Tibial nerve (tissue), 4 donors: Measurements from ENCODE around the gene C5AR2. TPM values are rescaled to one million over a fixed set of nuclear protein-coding genes. Genes with fewer than 3 reads are reported as not detected.

Experiments
- DNase-seq, 2 donors: peaks; one replicate each; pipeline ENCODE4 v3.0.0-alpha.2; 2019; ENCODE audit warnings: low spot score in 2 of 2
- H3K27ac ChIP-seq, 4 donors: fragments of 200-600 bp; sonication (generic) in 3 of 4; one replicate each; pipeline ENCODE4 v1.5.1; 2017 to 2019; ENCODE audit warnings: mild to moderate bottlenecking in 1 of 4
- H3K27me3 ChIP-seq, 2 donors: fragments of 200-600 bp; sonication (generic) in 1 of 2; one replicate each; pipeline versions ENCODE4 v1.5.1 to v1.6.0; 2017 to 2019
- H3K36me3 ChIP-seq, 3 donors: fragments of 200-600 bp; sonication (generic); one replicate each; pipeline ENCODE4 v1.5.1; 2018 to 2019
- H3K4me1 ChIP-seq, 4 donors: fragments of 200-600 bp; sonication (generic) in 3 of 4; one replicate each; pipeline ENCODE4 v1.5.1; 2017 to 2019
- H3K4me3 ChIP-seq, 4 donors: fragments of 200-600 bp; sonication (generic) in 3 of 4; one replicate each; pipeline ENCODE4 v1.5.1; 2017 to 2019; ENCODE audit warnings: mild to moderate bottlenecking in 1 of 4, moderate library complexity in 1 of 4
- H3K9me3 ChIP-seq, 4 donors: fragments of 200-600 bp; sonication (generic) in 3 of 4; one replicate each; pipeline ENCODE4 v1.5.1; 2017 to 2019
- EP300 ChIP-seq, 2 donors: sonication (generic); formaldehyde crosslinking; IDR thresholded peaks; one replicate each; pipeline ENCODE4 v1.6.1; 2017; ENCODE audit warnings: antibody characterized with exemption in 2 of 2, mild to moderate bottlenecking in 1 of 2
- POLR2A ChIP-seq, 2 donors: fragments of 450-650 bp; IDR thresholded peaks; one replicate each; pipeline ENCODE4 v1.6.1; 2017; ENCODE audit warnings: antibody characterized with exemption in 2 of 2, mild to moderate bottlenecking in 2 of 2, moderate library complexity in 2 of 2
- WGBS, 2 donors: methylation state at CpG; one replicate each; pipeline ENCODE4 v1.1.5; 2018; 5-methylcytosine and 5-hydroxymethylcytosine counted together
- total RNA-seq, 4 donors: library from RNA; depleted of rRNA; stranded (reverse); fragments of >200 nt; gene quantifications; one replicate each; pipeline ENCODE4 v1.1.0, GENCODE V29; 2016
- TF ChIP-seq, protein P1 (sequence below), 5 experiments: fragments of 200-600 bp in 3 of 5; fragments of 450-650 bp in 2 of 5; sonication (generic) in 3 of 5; IDR thresholded peaks; one replicate each; pipeline ENCODE4 v1.5.1; 2016 to 2019; ENCODE audit warnings: antibody characterized with exemption in 5 of 5, mild to moderate bottlenecking in 3 of 5, moderate library complexity in 2 of 5

Gene C5AR2
- total RNA-seq, 4 donors from 2014 or later, result 1.5 to 11.0 (median 4.7) TPM

DNA sequence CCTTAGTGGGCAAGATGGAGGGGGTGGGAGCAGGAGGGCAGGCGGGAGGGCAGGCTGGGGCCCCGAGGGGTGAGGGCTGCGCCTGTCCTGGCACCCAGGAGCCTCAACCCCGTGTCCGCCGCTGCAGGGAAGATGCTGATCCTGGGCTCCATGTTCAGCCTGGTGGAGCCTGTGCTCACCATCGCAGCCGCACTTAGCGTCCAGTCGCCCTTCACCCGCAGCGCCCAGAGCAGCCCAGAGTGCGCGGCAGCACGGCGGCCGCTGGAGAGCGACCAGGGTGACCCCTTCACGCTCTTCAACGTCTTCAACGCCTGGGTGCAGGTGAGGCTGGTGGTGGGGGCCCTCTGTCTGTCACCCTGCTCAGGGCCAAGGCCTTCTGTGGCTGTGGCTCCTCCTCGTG is 40.6 kb downstream of the C5AR2 start:
- DNase-seq, result no peak
- Histone ChIP-seq H3K27me3 (no peaks in the 10 kb centered on the region), H3K36me3 (peaks cover 4 to 95% (median 49%) of the 10 kb centered on the region in 3 donors), H3K27ac (no peak overlapping the region), H3K4me1 (no peaks in the 10 kb centered on the region), H3K4me3 (no peak overlapping the region), H3K9me3 (no peaks in the 10 kb centered on the region)
- whole genome bisulfite sequencing, 2 donors, result 97 to 98% methylated on average over 19 to 21 of the region's 22 CpGs
- TF ChIP-seq, protein P1, sequence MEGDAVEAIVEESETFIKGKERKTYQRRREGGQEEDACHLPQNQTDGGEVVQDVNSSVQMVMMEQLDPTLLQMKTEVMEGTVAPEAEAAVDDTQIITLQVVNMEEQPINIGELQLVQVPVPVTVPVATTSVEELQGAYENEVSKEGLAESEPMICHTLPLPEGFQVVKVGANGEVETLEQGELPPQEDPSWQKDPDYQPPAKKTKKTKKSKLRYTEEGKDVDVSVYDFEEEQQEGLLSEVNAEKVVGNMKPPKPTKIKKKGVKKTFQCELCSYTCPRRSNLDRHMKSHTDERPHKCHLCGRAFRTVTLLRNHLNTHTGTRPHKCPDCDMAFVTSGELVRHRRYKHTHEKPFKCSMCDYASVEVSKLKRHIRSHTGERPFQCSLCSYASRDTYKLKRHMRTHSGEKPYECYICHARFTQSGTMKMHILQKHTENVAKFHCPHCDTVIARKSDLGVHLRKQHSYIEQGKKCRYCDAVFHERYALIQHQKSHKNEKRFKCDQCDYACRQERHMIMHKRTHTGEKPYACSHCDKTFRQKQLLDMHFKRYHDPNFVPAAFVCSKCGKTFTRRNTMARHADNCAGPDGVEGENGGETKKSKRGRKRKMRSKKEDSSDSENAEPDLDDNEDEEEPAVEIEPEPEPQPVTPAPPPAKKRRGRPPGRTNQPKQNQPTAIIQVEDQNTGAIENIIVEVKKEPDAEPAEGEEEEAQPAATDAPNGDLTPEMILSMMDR (IDR thresholded peaks at IDR 0.05), result no peak
- TF ChIP-seq POLR2A (IDR thresholded peaks at IDR 0.05) (no peak), EP300 (IDR thresholded peaks at IDR 0.05) (no peak)

DNA sequence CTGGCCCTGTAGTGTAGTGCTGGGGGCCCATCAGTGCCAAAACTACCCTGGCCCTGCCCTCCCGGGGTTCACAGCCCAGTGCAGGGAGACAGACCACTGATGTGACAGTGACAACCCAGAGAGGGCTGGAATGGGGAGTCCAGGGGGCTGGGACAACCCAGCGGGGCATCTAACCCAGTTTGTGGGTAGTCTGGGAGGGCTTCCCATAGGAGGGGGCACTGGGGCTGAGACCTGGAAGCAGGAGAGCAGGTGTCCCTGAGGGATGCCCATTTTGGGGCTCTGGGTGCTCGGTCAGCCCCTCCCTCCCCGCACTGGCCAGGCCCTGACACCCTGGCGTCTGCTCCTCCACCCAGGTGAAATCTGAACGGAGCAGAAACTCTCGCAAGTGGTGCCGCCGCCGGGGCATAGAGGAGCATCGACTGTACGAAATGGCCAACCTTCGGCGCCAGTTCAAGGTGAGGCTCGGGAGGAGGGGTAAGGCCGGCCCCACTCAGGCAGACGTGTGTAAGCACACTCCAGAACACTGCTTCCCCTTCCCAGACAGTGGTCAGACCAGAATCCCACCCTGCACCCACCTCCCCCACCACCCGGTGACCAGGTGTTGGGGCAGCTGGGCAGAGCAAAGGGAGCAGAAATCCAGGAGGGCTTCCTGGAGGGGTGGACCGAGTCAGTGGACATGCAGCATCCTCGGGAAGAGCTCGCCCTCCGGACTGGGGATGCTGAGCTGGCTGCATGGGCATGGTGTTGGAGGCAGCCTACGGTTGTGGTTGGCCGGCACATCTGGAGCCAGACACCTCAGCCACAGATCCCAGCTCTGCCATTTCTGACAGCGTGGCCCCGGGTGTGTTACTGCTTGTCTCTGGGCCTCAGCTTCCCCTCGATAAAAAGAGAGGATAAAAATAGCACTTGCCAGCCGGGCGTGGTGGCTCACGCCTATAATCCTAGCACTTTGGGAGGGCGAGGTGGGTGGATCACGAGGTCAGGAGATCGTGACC is 41.6 kb downstream of the C5AR2 start:
- Histone ChIP-seq H3K4me1 (no peaks in the 10 kb centered on the region), H3K36me3 (peaks cover 4 to 100% (median 49%) of the 10 kb centered on the region in 3 donors), H3K4me3 (no peak overlapping the region), H3K9me3 (no peaks in the 10 kb centered on the region), H3K27ac (no peak overlapping the region), H3K27me3 (no peaks in the 10 kb centered on the region)
- DNase-seq, result no peak
- whole genome bisulfite sequencing, 2 donors, result 91 to 92% methylated on average over 31 to 33 of the region's 33 CpGs
- TF ChIP-seq, protein P1 (IDR thresholded peaks at IDR 0.05), result no peak
- TF ChIP-seq POLR2A (IDR thresholded peaks at IDR 0.05) (no peak), EP300 (IDR thresholded peaks at IDR 0.05) (no peak)

DNA sequence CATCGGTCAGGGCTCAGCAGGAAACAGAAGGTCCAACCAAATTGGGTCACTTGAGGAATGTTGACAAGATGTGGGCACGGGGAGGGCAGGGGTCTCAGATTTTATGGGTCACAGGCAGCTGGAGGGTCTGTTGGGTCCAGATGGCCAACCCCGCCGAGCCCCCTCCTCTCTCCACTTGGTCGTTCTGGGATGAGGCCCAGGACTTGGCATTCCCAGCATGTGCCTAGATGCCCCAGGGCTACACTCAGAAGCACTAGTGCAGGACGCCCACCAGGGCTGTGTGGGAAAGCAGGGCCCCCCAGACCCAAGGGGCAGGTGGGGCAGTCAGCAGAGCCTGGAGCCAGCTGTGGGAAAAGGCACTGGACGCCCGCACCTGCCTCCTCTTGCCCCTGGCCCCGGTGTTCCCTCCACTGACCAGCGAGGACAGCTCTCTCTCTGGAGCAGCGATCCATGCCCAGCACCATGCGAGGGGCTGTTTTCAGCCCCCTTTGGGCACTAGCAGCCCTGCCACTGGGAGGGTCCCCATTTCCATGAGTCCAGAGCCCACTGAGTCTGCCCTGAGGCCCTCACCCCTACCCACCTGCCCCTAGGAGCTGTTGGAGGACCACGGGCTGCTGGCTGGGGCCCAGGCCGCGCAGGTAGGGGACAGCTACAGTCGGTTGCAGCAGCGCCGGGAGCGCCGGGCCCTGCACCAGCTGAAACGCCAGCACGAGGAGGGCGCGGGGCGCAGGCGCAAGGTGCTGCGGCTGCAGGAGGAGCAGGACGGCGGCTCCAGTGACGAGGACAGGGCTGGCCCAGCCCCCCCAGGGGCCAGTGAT is 43.1 kb downstream of the C5AR2 start:
- H3K9me3 ChIP-seq, result no peaks in the 10 kb centered on the region
- no peaks in the 10 kb centered on the region for H3K4me1 ChIP-seq
- no peaks in the 10 kb centered on the region for H3K27me3 ChIP-seq
- H3K27ac ChIP-seq, result no peak overlapping the region
- WGBS, 2 donors, result 89 to 90% methylated on average over 27 of the region's 30 CpGs
- peaks cover 4 to 100% (median 43%) of the 10 kb centered on the region in 3 donors for H3K36me3 ChIP-seq
- DNase-seq, result no peak
- no peak overlapping the region for H3K4me3 ChIP-seq
- TF ChIP-seq POLR2A (IDR thresholded peaks at IDR 0.05), result no peak

DNA sequence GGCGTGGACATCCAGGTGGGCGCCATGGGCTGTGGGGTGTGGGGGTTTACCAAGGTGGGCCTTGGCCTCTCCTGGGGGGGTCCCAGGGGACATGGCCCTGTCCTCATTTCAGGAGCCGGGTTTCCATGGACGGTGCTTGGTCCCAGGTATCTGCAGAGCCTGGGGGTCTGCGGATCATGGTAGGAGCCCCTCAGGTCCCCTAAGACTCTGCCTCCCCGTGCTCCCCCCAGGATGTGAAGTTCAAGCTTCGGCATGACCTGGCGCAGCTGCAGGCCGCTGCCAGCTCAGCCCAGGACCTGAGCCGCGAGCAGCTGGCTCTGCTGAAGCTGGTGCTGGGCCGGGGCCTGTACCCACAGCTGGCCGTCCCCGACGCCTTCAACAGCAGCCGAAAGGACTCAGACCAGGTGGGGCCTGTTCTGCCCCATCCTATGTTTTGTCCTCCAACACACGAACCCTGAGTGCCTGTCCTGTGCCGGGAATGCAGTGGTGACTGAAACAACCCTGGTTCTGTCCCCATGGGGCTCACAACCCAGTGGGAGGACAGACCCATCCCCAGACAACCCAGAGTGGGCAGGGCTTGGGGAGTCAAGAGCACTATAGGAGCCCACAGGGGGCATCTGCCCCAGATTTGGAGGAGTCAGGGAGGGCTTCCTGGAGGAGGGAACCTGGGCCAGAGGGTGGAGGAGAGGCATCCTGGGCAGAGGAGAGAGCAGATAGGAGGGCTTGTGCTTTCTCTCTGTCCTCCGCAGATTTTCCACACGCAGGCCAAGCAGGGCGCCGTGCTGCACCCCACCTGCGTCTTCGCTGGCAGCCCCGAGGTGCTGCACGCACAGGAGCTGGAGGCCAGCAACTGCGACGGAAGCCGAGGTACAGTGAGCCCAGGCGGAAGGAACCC is 44.0 kb downstream of the C5AR2 start:
- Histone ChIP-seq H3K4me1 (no peaks in the 10 kb centered on the region), H3K36me3 (peaks cover 4 to 100% (median 35%) of the 10 kb centered on the region in 3 donors), H3K27ac (no peak overlapping the region), H3K27me3 (no peaks in the 10 kb centered on the region), H3K9me3 (no peaks in the 10 kb centered on the region), H3K4me3 (no peak overlapping the region)
- TF ChIP-seq EP300 (IDR thresholded peaks at IDR 0.05) (no peak), POLR2A (IDR thresholded peaks at IDR 0.05) (no peak)
- TF ChIP-seq, protein P1 (IDR thresholded peaks at IDR 0.05), result no peak
- no peak for DNase-seq
- 92 to 100% methylated on average over 18 to 29 of the region's 30 CpGs for WGBS, 2 donors

DNA sequence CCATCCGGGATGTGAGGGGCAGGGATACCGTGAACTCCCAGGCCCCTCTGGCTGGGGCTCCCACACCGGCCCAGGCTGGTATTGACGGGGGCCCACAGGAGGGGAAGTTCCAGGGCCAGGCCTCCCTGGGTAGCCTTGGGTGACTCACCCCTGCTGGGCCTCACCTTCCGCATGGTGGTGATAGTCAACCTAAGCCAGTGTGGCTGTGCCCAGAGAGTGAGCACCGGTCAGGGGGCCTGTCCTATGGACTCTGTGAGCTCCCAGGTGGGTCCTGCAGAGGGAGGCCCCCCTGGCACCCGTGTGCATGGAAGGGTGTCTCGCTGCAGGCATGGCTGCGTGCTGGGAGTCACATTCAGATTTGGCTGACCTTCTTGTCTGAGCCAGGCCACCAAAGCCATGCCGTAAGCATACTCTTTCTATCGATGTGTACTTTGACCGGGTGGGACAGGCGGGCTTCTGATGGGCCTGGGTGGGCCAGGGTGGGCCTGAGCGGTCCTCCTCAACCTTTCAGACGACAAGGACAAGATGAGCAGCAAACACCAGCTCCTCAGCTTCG is 44.7 kb downstream of the C5AR2 start:
- peaks cover 4 to 100% (median 32%) of the 10 kb centered on the region in 3 donors for H3K36me3 ChIP-seq
- no peak overlapping the region for H3K4me3 ChIP-seq
- no peaks in the 10 kb centered on the region for H3K4me1 ChIP-seq
- H3K27ac ChIP-seq, result no peak overlapping the region
- DNase-seq, result no peak
- TF ChIP-seq, protein P1 (IDR thresholded peaks at IDR 0.05), result no peak
- TF ChIP-seq EP300 (IDR thresholded peaks at IDR 0.05), result no peak
- TF ChIP-seq POLR2A (IDR thresholded peaks at IDR 0.05), result no peak
- H3K9me3 ChIP-seq, result no peaks in the 10 kb centered on the region
- WGBS, 2 donors, result 79 to 93% methylated on average over 7 to 12 of the region's 16 CpGs
- no peaks in the 10 kb centered on the region for H3K27me3 ChIP-seq
